IMR-90 (cell line): ENCODE data around the gene TCF19. TPM values are rescaled to one million over a fixed set of nuclear protein-coding genes. Genes with fewer than 3 reads are reported as not detected.

Experiments
- ATAC-seq: fragments of 200-7000 bp; cut with Tn5 transposase; 2 replicates; pipeline ENCODE4 v1.9.1; 2020; ENCODE audit warnings: low read depth, mild to moderate bottlenecking, moderate library complexity
- BruUV-seq: library from RNA; stranded (reverse); fragments of 400-500 nt; replicated peaks from 2 replicates; lab custom pipeline; 2021; lab: Mats Ljungman, UMichigan
- CTCF ChIA-PET: fragments of 300-600 bp; formaldehyde crosslinking; extraction: SDS; loops from one replicate; lab custom pipeline; 2021; ENCODE audit warnings: antibody characterized with exemption; lab: Yijun Ruan, JAX
- POLR2A ChIA-PET: fragments of 300-600 bp; sonication (Branson Sonifier 250); formaldehyde crosslinking; loops from one replicate; lab custom pipeline; 2022; ENCODE audit warnings: antibody characterized with exemption; ENCODE audit not compliant: unreplicated experiment; lab: Charles Lee
- DNase-seq: peaks from one replicate; pipeline ENCODE4 v3.0.0; 2013
- H2AFZ ChIP-seq: replicated peaks from 2 replicates; pipeline ENCODE3; 2013; ENCODE audit warnings: low read length, mild to moderate bottlenecking; ENCODE audit not compliant: poor library complexity
- H2AK5ac ChIP-seq: 2 replicates; pipeline ENCODE4 v1.6.1; 2013; ENCODE audit warnings: low read depth, low read length, inconsistent platforms
- H2AK9ac ChIP-seq: replicated peaks from 2 replicates; pipeline ENCODE3; 2013; ENCODE audit warnings: mild to moderate bottlenecking, low read depth, low read length, moderate library complexity; ENCODE audit not compliant: poor library complexity
- H2BK120ac ChIP-seq: 2 replicates; pipeline ENCODE4 v1.6.1; 2013; ENCODE audit warnings: low read depth, low read length, inconsistent platforms
- H2BK15ac ChIP-seq: 3 replicates; pipeline ENCODE4 v1.6.1; 2013; ENCODE audit warnings: low read depth, low read length, inconsistent platforms
- H2BK20ac ChIP-seq: 2 replicates; pipeline ENCODE4 v1.6.1; 2013; ENCODE audit warnings: low read depth, mild to moderate bottlenecking, inconsistent platforms, low read length, moderate library complexity
- H2BK5ac ChIP-seq: 2 replicates; pipeline ENCODE4 v1.6.1; 2013; ENCODE audit warnings: mild to moderate bottlenecking, low read depth, low read length, inconsistent platforms; ENCODE audit not compliant: poor library complexity, severe bottlenecking
- H3K14ac ChIP-seq: replicated peaks from 2 replicates; pipeline ENCODE4 v1.6.1; 2013; ENCODE audit warnings: low read depth, low read length, inconsistent platforms
- H3K18ac ChIP-seq: 2 replicates; pipeline ENCODE4 v1.6.1; 2013; ENCODE audit warnings: low read depth, low read length, control low read depth
- H3K23ac ChIP-seq: 2 replicates; pipeline ENCODE4 v1.6.1; 2013; ENCODE audit warnings: low read depth, low read length, inconsistent platforms
- H3K27ac ChIP-seq: 2 replicates; pipeline ENCODE4 v1.5.1; 2013; ENCODE audit warnings: mild to moderate bottlenecking, control low read depth, low read length; ENCODE audit not compliant: insufficient read depth
- H3K27me3 ChIP-seq: 2 replicates; pipeline ENCODE4 v1.6.1; 2013; ENCODE audit warnings: low read length; ENCODE audit not compliant: control insufficient read depth, insufficient read depth
- H3K36me3 ChIP-seq: 2 replicates; pipeline ENCODE4 v1.6.1; 2013; ENCODE audit warnings: low read length, mixed read lengths; ENCODE audit not compliant: control insufficient read depth, insufficient read depth
- H3K4ac ChIP-seq: 2 replicates; pipeline ENCODE4 v1.6.1; 2013; ENCODE audit warnings: low read depth, low read length, inconsistent platforms
- H3K4me1 ChIP-seq: 2 replicates; pipeline ENCODE4 v1.6.1; 2013; ENCODE audit warnings: low read length, mixed read lengths; ENCODE audit not compliant: control insufficient read depth, insufficient read depth
- H3K4me2 ChIP-seq: 2 replicates; pipeline ENCODE4 v1.6.1; 2013; ENCODE audit warnings: low read depth, mild to moderate bottlenecking, control low read depth, low read length, moderate library complexity
- H3K4me3 ChIP-seq: 2 replicates; pipeline ENCODE4 v1.5.1; 2013; ENCODE audit warnings: low read depth, mild to moderate bottlenecking, control low read depth, low read length, moderate library complexity; ENCODE audit not compliant: insufficient read depth
- H3K56ac ChIP-seq: 2 replicates; pipeline ENCODE4 v1.6.1; 2013; ENCODE audit warnings: low read length, inconsistent platforms; ENCODE audit not compliant: insufficient read depth; ENCODE audit errors: extremely low read depth
- H3K79me1 ChIP-seq, 2 experiments: 2 replicates each; pipeline ENCODE4 v1.6.1; 2013; ENCODE audit warnings: low read length in 2 of 2, inconsistent platforms in 1 of 2, low read depth in 1 of 2
- H3K9ac ChIP-seq: 2 replicates; pipeline ENCODE4 v1.6.1; 2013; ENCODE audit warnings: low read depth, low read length, control low read depth
- H3K9me1 ChIP-seq: 2 replicates; pipeline ENCODE4 v1.6.1; 2013; ENCODE audit warnings: low read length, inconsistent platforms; ENCODE audit not compliant: insufficient read depth
- H3K9me3 ChIP-seq: 2 replicates; pipeline ENCODE4 v1.6.1; 2013; ENCODE audit warnings: low read length; ENCODE audit not compliant: control insufficient read depth, insufficient read depth
- H4K20me1 ChIP-seq: 2 replicates; pipeline ENCODE4 v1.6.1; 2013; ENCODE audit warnings: low read length, inconsistent platforms; ENCODE audit not compliant: insufficient read depth
- H4K5ac ChIP-seq: 2 replicates; pipeline ENCODE4 v1.6.1; 2013; ENCODE audit warnings: mild to moderate bottlenecking, low read depth, low read length, control low read depth
- H4K8ac ChIP-seq, 2 experiments: 2 replicates each; pipeline ENCODE4 v1.6.1; 2013; ENCODE audit warnings: low read depth in 2 of 2, low read length in 2 of 2, control low read depth in 1 of 2, inconsistent platforms in 1 of 2
- H4K91ac ChIP-seq: 2 replicates; pipeline ENCODE4 v1.6.1; 2013; ENCODE audit warnings: low read depth, low read length, inconsistent platforms; ENCODE audit not compliant: insufficient read depth
- BHLHE40 ChIP-seq: fragments of 150-350 bp; IDR thresholded peaks from 2 replicates; pipeline ENCODE4 v1.6.1; 2016; ENCODE audit warnings: mild to moderate bottlenecking, low read depth, low read length
- CEBPB ChIP-seq: IDR thresholded peaks from 2 replicates; pipeline ENCODE4 v1.6.1; 2012; ENCODE audit warnings: low read depth, low read length, improper control_type of control experiment
- CHD1 ChIP-seq: IDR thresholded peaks from 2 replicates; pipeline ENCODE4 v1.6.1; 2012; ENCODE audit warnings: low read depth, low read length, improper control_type of control experiment
- CTCF ChIP-seq: conservative IDR thresholded peaks from 2 replicates; pipeline ENCODE4 v1.5.1; 2012; ENCODE audit warnings: mild to moderate bottlenecking, low read depth, low read length, improper control_type of control experiment
- FOS ChIP-seq: fragments of 150-350 bp; IDR thresholded peaks from 2 replicates; pipeline ENCODE4 v1.6.1; 2016; ENCODE audit warnings: low read depth, low read length
- MAFK ChIP-seq: IDR thresholded peaks from 2 replicates; pipeline ENCODE4 v1.6.1; 2012; ENCODE audit warnings: low read depth, low read length, improper control_type of control experiment
- MAZ ChIP-seq: IDR thresholded peaks from 2 replicates; pipeline ENCODE4 v1.6.1; 2012; ENCODE audit warnings: low read depth, mild to moderate bottlenecking, low read length, improper control_type of control experiment, moderate library complexity, borderline replicate concordance
- NFE2L2 ChIP-seq: fragments of 150-350 bp; IDR thresholded peaks from 2 replicates; pipeline ENCODE4 v1.6.1; 2016; ENCODE audit warnings: low read depth, mild to moderate bottlenecking, low read length
- RAD21 ChIP-seq: IDR thresholded peaks from 2 replicates; pipeline ENCODE4 v1.6.1; 2012; ENCODE audit warnings: low read length, improper control_type of control experiment
- RFX5 ChIP-seq: IDR thresholded peaks from 2 replicates; pipeline ENCODE4 v1.8.0; 2012; ENCODE audit warnings: low read depth, mild to moderate bottlenecking, low read length, moderate library complexity
- SMC3 ChIP-seq: fragments of 150-350 bp; IDR thresholded peaks from 2 replicates; pipeline ENCODE4 v1.6.1; 2016; ENCODE audit warnings: low read depth, mild to moderate bottlenecking, antibody characterized with exemption, low read length, moderate library complexity
- USF2 ChIP-seq: fragments of 150-350 bp; IDR thresholded peaks from 2 replicates; pipeline ENCODE4 v1.6.1; 2017; ENCODE audit warnings: mild to moderate bottlenecking, antibody characterized with exemption, low read length, low read depth
- WGBS, 2 experiments: methylation state at CpG; one replicate each; pipeline versions ENCODE4 v1.1.5 to v1.1.7; 2013; ENCODE audit warnings: missing lambda C conversion rate in 2 of 2; ENCODE audit not compliant: insufficient read length in 1 of 2; ENCODE audit errors: extremely low coverage in 2 of 2; 5-methylcytosine and 5-hydroxymethylcytosine counted together
- dilution Hi-C: fragments of 300-500 bp; cut with HindIII; formaldehyde crosslinking; loops from one replicate; pipeline ENCODE4 v1.14.3; 2018; ENCODE audit warnings: low sequenced_read_pairs; ENCODE audit not compliant: unreplicated experiment
- in situ Hi-C: fragments of 300-500 bp; cut with MboI; formaldehyde crosslinking; loops from 3 replicates; pipeline ENCODE4 v1.14.3; 2019; ENCODE audit warnings: low sequenced_read_pairs, inconsistent platforms, mixed read lengths
- intact Hi-C: fragments of 100-400 bp; cut with micrococcal nuclease; formaldehyde crosslinking; loops from 2 replicates; pipeline ENCODE4 v1.10.0; 2022
- polyA plus RNA-seq, 3 experiments: library from polyadenylated mRNA; depleted of rRNA; stranded (reverse); fragments of >200 nt; gene quantifications; 2 replicates each; pipeline ENCODE4 v1.2.3, GENCODE V29; 2012; ENCODE audit warnings: low replicate concordance in 1 of 3
- total RNA-seq: library from RNA; depleted of rRNA; stranded (reverse); fragments of >200 nt; gene quantifications from 2 replicates; pipeline ENCODE4 v1.2.3, GENCODE V29; 2012

TCF19 gene
- total and polyA plus RNA-seq, 2 of the 4 experiments (the other 2 are of a cell fraction), result 13.1 to 14.2 TPM

GRCh38 chr6:31171931-31172905 lies 13.8 kb downstream of the TCF19 start:
- Histone ChIP-seq H4K5ac (no peak overlapping the region), H3K18ac (no peak overlapping the region), H3K27ac (no peak overlapping the region), H3K9ac (no peak overlapping the region), H3K4me1 (peaks cover 7% of the 10 kb centered on the region; the same call in 1 of the 2 replicates), H2BK20ac (no peak overlapping the region), H2BK5ac (no peak overlapping the region), H3K36me3 (no peaks in the 10 kb centered on the region), H3K27me3 (no peaks in the 10 kb centered on the region), H4K91ac (no peak overlapping the region), H2AFZ (peak overlapping the region; percentile 56), H3K23ac (no peak overlapping the region), H2BK15ac (no peak overlapping the region), H3K4me2 (no peak overlapping the region), H4K8ac (no peak overlapping the region), H2BK120ac (no peak overlapping the region), H3K79me1 (no peaks in the 10 kb centered on the region), H2AK9ac (peak overlapping the region; percentile 3), H3K14ac (no peak overlapping the region), H4K20me1 (no peaks in the 10 kb centered on the region), H3K4me3 (no peak overlapping the region), H3K9me3 (no peaks in the 10 kb centered on the region), H3K9me1 (peaks cover 9% of the 10 kb centered on the region; the same call in 1 of the 2 replicates), H2AK5ac (no peak overlapping the region), H3K4ac (no peak overlapping the region), H3K56ac (no peak overlapping the region)
- TF ChIP-seq USF2 (no peak), CTCF (no peak), BHLHE40 (no peak), RAD21 (no peak), NFE2L2 (no peak), FOS (no peak), MAZ (no peak), RFX5 (no peak), MAFK (no peak), CHD1 (no peak), SMC3 (no peak), CEBPB (no peak)
- BruUV-seq, result no TSS peak
- intact Hi-C loops (no loop called here), in situ Hi-C loops (no loop called here), dilution Hi-C loops (no loop called here)
- ChIA-PET POLR2A (no interaction called here), CTCF (no interaction called here)
- DNase-seq (no peak), ATAC-seq (no peak)
- WGBS, 2 experiments, result 81% methylated on average over 3 of the region's 16 CpGs; no CpG with 5 or more reads in 1 of the 2 experiments
